ENCODE measurements around the gene MUCL3.
"Not testable (repeated sequence)": the region's sequence is repeated elsewhere in the genome, so short reads cannot be mapped to it uniquely, and the experiment has no call there.

MUCL3 gene, protein sequence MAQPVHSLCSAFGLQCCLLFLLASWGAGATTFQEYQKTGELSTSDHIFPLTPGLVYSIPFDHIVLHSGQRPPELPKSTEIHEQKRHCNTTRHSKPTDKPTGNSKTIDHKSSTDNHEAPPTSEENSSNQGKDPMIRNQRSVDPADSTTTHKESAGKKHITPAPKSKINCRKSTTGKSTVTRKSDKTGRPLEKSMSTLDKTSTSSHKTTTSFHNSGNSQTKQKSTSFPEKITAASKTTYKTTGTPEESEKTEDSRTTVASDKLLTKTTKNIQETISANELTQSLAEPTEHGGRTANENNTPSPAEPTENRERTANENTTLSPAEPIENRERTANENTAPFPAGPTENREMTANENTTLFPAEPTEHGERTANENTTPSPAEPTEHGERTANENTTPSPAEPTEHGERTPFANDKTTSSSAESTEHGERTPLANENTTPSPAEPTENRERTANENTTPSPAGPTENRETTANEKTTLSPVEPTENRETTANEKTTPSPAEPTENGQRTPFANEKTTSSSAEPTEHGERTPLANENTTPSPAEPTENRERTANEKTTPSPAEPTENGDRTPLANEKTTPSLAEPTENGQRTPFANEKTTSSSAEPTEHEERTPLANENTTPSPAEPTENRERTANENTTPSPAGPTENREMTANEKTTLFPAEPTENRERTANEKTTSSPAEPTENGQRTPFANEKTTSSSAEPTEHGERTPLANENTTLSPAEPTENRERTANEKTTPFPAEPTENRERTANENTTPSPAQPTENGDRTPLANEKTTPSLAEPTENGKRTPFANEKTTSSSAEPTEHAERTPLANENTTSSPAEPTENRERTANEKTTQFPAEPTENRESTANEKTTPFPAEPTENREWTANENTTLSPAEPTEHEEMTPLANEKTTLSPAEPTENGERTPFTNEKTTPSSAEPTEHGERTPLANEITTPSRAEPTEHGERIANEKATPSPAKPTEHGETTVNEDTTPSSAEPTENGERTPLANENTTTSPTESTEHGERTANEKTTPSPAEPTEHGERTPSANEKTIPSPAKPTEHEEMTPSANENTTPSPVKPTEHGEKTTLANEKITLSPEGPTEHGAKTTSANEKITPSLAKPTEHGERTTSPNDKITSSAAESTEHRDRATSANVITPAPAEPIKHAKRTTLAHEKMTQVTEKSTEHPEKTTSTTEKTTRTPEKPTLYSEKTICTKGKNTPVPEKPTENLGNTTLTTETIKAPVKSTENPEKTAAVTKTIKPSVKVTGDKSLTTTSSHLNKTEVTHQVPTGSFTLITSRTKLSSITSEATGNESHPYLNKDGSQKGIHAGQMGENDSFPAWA (N-terminal part only)

DNA sequence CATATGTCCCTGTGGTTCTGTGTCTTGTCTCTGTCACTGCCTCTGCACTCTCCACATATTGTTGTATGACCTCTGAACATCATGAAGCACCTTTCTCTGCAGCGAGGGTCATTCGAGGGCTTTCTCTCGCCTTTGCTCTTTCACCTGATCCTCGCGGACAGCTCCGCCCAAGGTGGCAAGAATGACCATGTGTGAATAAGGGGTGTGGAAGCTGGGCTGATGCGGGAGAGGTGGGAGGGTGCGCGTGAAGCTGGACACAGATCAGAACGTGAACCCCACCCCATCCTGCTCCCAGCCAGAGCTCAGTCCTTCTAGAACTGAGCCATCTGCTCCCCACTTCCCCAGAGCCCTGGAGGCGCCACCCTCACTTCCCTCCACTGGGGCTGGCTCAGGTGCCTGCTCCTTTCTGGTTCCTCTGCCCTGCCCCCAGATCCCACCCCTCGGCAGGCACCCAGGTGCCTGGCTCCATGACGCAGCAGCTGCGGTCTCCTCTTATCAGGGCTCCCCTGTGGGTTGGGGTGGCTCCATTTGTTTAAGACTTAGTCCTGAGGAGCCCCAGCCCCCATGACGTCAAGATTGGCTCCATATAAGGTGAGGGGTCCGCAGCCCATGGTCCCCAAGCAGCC is at the start of gene MUCL3:
Gene MUCL3 (plus strand): TSS at position 613 of the 626 bp plus-strand sequence. CDS start 27 bp downstream, outside the sequence.
- no peak for DNase-seq (ENCODE audit: low spot score)

DNA sequence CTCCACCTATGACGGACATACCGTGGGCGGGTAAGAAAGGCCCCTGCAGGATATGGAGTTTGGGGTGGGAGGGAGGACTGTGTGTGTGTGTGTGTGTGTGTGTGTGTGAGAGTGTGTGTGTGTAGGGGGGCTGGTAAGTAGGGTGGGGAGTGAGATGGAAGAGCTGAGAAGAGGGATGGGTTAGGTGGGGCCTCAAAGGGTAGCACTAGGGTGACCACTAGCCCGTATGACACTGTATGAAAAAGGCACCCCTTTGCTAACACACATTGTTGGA is 49.4 kb upstream of the MUCL3 start:
- DNase-seq (ENCODE audit: low spot score): no peak

- no peak for DNase-seq (ENCODE audit: low spot score)
Observed at GRCh38 chr6:30891816-30892538, 48.8 kb upstream of the MUCL3 start.

GRCh38 chr6:30893001-30893591 is 47.7 kb upstream of the MUCL3 start:
- DNase-seq (ENCODE audit: low spot score): no peak

GRCh38 chr6:30893666-30894065 is 47.1 kb upstream of the MUCL3 start:
- no peak for DNase-seq (ENCODE audit: low spot score)

DNA sequence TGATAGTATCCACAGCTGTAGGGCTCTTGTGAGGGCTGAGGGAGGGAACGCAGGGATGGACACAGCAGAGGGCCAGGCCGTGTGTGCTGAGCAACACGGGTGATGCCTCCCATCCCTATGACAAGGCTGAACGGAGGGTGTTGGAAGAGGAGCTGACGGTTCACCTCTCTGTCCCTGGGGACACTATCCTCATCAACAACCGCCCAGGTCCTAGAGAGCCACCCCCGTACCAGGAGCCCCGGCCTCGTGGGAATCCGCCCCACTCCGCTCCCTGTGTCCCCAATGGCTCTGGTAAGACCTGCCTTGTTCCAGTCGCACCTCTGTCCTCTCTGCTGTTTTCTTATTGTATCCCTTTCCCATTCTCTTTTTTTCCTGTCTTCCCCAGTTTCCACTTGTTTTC is 46.4 kb upstream of the MUCL3 start:
- no peak for DNase-seq (ENCODE audit: low spot score)

- DNase-seq (ENCODE audit: low spot score): no peak
Observed at GRCh38 chr6:30894935-30895334, 45.8 kb upstream of the MUCL3 start.

DNA sequence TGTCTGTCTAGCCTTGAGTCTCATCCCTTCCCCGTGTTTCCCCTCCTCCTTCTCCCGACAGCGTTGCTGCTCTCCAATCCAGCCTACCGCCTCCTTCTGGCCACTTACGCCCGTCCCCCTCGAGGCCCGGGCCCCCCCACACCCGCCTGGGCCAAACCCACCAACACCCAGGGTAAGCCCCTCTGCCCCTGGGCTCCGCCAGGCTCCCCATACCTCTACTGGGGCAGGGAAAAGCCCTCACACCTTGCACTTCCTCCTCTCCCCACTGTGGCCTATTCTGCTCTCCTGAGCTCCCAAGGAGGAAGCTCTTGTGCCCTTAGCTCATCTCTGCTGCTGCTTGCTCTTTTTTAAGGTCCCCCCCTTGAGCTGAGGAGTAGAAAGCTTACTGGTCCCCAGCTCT is 45.4 kb upstream of the MUCL3 start:
- DNase-seq (ENCODE audit: low spot score): no peak

- DNase-seq (ENCODE audit: low spot score): no peak
Observed at GRCh38 chr6:30896541-30896940, 44.2 kb upstream of the MUCL3 start.

- DNase-seq (ENCODE audit: low spot score): no peak
Observed at GRCh38 chr6:30897882-30898281, 42.9 kb upstream of the MUCL3 start.

- DNase-seq (ENCODE audit: low spot score): no peak
Observed at GRCh38 chr6:30898750-30899360, 41.9 kb upstream of the MUCL3 start.

GRCh38 chr6:30900863-30901417 is 39.8 kb upstream of the MUCL3 start:
- no peak for DNase-seq (ENCODE audit: low spot score)

DNA sequence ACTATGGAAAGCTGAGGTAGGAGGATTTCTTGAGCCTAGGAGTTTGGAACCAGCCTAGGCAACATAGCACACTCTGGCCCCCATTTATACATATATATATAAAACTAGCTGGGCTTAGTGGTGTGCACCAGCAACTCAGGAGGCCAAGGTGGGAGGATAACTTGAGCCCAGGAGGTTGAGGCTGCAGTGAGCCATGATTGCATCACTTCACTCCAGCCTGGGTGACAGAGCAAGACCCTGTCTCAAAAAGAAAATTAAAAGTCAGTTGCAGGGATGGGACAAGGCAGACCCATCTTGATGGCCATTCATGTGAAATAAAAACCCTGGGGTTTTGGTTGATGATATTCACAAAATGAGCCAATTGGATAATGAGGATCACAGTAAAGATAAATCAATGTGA is 39.3 kb upstream of the MUCL3 start:
- no peak for DNase-seq (ENCODE audit: low spot score)

GRCh38 chr6:30902196-30902595 is 38.6 kb upstream of the MUCL3 start:
- not testable (repeated sequence) for DNase-seq (ENCODE audit: low spot score)

DNA sequence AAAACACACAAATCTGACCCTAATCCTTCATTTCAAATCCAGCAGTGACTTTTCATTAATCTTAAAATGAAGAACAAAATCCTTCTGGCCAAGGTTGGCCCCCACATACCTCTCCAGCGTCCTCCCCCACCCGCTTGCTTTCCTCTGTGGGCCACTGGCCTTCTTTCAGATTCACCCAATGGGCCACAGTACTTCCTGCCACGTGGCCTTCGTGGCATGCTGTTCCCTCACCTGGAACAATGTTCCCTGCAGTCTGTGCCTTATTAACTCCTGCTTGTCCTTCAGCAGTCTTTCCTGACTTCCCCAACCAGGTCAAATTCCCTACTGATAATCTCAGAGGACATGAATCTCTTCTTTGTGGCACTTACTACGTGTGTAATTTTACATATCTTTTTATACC is 38.1 kb upstream of the MUCL3 start:
- DNase-seq (ENCODE audit: low spot score): no peak

DNA sequence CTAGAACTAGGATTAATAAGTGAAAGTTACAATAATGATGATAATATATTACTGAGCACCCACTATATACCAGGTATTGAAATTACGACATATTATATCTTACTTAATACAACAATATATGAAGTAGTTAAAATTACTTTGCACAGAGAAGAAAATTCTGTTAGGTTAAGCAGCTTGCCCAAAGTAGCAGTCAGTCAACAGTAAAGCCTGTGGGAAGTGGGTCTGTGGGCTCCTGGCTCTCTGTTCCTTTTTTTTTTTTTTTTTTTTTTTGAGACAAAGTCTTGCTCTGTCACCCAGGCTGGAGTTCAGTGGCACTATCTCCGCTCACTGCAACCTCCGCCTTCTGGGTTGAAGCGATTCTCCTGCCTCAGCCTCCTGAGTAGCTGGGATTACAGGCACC is 37.5 kb upstream of the MUCL3 start:
- no peak for DNase-seq (ENCODE audit: low spot score)

DNA sequence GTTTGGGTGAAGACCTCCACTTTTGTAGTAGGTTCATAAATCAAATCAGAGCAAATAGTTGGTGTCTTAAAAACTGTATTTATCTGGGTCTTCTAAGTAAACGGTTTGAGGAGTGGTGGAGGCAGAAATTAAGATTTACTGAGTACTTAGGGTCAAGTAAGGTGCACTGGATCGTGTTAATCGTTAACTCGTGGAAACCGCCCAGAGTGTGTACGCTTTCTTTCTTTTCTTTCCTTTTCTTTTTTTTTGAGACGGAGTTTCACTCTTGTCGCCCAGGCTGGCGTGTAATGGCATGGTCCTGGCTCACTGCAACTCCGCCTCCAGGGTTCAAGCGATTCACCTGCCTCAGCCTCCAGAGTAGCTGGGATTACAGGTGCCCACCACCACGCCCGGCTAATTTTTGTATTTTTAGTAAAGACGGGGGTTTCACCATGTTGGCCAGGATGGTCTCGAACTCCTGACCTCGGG is 33.4 kb upstream of the MUCL3 start:
- DNase-seq (ENCODE audit: low spot score): not testable (repeated sequence)

DNA sequence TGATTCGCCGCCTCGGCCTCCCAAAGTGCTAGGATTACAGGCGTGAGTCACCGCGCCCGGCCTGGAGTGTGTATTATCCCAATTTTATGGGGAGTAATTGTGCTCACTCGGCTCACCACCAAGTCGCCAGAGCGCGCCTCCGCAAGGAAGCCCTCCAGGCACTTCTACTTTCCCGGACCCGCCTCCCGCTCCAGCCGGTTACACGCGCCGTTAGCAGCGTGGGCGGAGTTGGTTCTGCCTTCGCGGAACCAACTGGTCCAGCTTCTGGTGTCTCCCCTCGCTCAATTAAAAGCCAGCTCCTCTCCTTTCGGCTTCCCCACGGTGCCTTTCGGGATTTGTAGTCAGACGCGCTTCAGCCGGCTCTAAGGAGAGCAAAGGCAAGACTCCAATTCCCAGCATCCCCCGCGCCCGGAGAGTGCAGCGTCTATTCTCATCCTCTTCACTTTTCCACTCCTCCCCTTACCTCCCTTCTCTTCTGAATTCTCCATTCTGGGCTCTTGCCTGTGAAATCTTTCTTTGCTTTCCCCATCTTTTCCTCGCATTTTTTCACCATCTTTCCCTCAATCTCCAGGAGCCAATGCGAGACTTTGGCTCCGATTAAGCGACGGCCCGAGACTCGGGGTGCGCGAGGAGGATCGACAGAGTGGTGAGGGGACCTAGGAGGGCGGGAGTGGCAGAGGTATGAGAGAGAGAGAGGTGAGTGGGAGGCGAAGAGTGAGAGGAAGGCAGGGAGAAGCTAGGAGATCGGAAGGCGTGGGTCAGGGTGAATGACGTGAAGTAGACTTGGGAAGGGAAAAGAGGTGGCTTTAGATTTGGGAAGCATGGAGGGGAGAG is 32.8 kb upstream of the MUCL3 start, which contains the start of gene GTF2H4:
Gene GTF2H4 (plus strand): TSS at position 450 of the 834 bp plus-strand sequence.
- DNase-seq (ENCODE audit: low spot score): peak; percentile 96

- DNase-seq (ENCODE audit: low spot score): no peak
Observed at GRCh38 chr6:30908700-30909099, 32.1 kb upstream of the MUCL3 start.

Data from GM03348 (cell line).